ENCODE measurements around the gene LLGL1.

- no peak for TF ChIP-seq POLR2A (IDR thresholded peaks at IDR 0.05)
- no peak for TF ChIP-seq CTCF (IDR thresholded peaks at IDR 0.05)
Measured at GRCh38 chr17:18250259-18250658, 24.8 kb downstream of the LLGL1 start.
